HEK293 (cell line): ENCODE data around the gene CDH5.

Experiments used
- CTCF ChIA-PET: fragments of 350-600 bp; formaldehyde crosslinking; extraction: SDS; loops from one replicate; lab custom pipeline; 2021; ENCODE audit warnings: antibody characterized with exemption; lab: Yijun Ruan, JAX
- POLR2A ChIA-PET: fragments of 300-600 bp; formaldehyde crosslinking; extraction: SDS; loops from one replicate; lab custom pipeline; 2020; ENCODE audit warnings: antibody characterized with exemption, inconsistent platforms; lab: Yijun Ruan, JAX
- H3K27ac ChIP-seq: fragments of 200-500 bp; sonication (Bioruptor generic); 2 replicates; pipeline ENCODE4 v1.5.1; 2014; ENCODE audit warnings: low read depth, low read length, control low read depth, inconsistent platforms; ENCODE audit errors: extremely low read depth
- H3K36me3 ChIP-seq, 2 experiments: fragments of 200-500 bp in 1 of 2; sonication (Bioruptor generic) in 1 of 2; 1 replicate in 1 of 2; 2 replicates in 1 of 2; pipeline ENCODE4 v1.5.1; 2014 to 2017; ENCODE audit warnings: inconsistent platforms in 2 of 2, low read length in 2 of 2; ENCODE audit not compliant: control insufficient read depth in 2 of 2, insufficient read depth in 1 of 2
- H3K4me1 ChIP-seq: fragments of 200-500 bp; sonication (Bioruptor generic); 2 replicates; pipeline ENCODE4 v1.5.1; 2014; ENCODE audit warnings: mild to moderate bottlenecking, low read length, inconsistent platforms; ENCODE audit not compliant: control insufficient read depth, insufficient read depth
- H3K4me3 ChIP-seq: 2 replicates; pipeline ENCODE4 v1.5.1; 2011; ENCODE audit warnings: low read depth, mild to moderate bottlenecking, control low read depth, low read length, moderate library complexity
- H3K9me3 ChIP-seq: fragments of 200-500 bp; sonication (Bioruptor generic); 2 replicates; pipeline ENCODE4 v1.5.1; 2014; ENCODE audit warnings: low read depth, low read length, inconsistent platforms; ENCODE audit not compliant: control insufficient read depth, insufficient read depth
- GLIS2 ChIP-seq: fragments of 450-650 bp; formaldehyde crosslinking; IDR thresholded peaks from 2 replicates; pipeline ENCODE4 v1.5.1; 2016; ENCODE audit warnings: missing biosample characterization, missing genetic modification characterization
- OSR2 ChIP-seq: fragments of 450-650 bp; formaldehyde crosslinking; IDR thresholded peaks from 2 replicates; pipeline ENCODE4 v1.5.1; 2016; ENCODE audit warnings: missing biosample characterization, missing genetic modification characterization
- PRDM6 ChIP-seq: fragments of 450-650 bp; formaldehyde crosslinking; IDR thresholded peaks from 2 replicates; pipeline ENCODE4 v1.5.1; 2017; ENCODE audit warnings: missing biosample characterization, missing genetic modification characterization
- ZBTB10 ChIP-seq: fragments of 450-650 bp; formaldehyde crosslinking; IDR thresholded peaks from 2 replicates; pipeline ENCODE4 v1.5.1; 2016; ENCODE audit warnings: missing biosample characterization, missing genetic modification characterization
- ZBTB26 ChIP-seq: fragments of 450-650 bp; formaldehyde crosslinking; optimal IDR thresholded peaks from 2 replicates; pipeline ENCODE3; 2016; ENCODE audit warnings: missing biosample characterization, mild to moderate bottlenecking, missing genetic modification characterization
- ZNF202 ChIP-seq: fragments of 450-650 bp; formaldehyde crosslinking; IDR thresholded peaks from 2 replicates; pipeline ENCODE4 v1.5.1; 2016; ENCODE audit warnings: missing biosample characterization, missing genetic modification characterization, borderline replicate concordance
- ZNF354C ChIP-seq: fragments of 450-650 bp; formaldehyde crosslinking; IDR thresholded peaks from 2 replicates; pipeline ENCODE4 v1.5.1; 2016; ENCODE audit warnings: missing biosample characterization, missing genetic modification characterization, low read depth, borderline replicate concordance
- ZNF513 ChIP-seq: fragments of 450-650 bp; IDR thresholded peaks from 2 replicates; pipeline ENCODE4 v1.5.1; 2018; ENCODE audit warnings: missing biosample characterization, missing genetic modification characterization
- ZNF514 ChIP-seq: fragments of 450-650 bp; formaldehyde crosslinking; IDR thresholded peaks from 2 replicates; pipeline ENCODE4 v1.5.1; 2016; ENCODE audit warnings: missing biosample characterization, missing genetic modification characterization
- ZNF518A ChIP-seq: fragments of 450-650 bp; formaldehyde crosslinking; conservative IDR thresholded peaks from 2 replicates; pipeline ENCODE4 v1.5.1; 2016; ENCODE audit warnings: low read depth, missing biosample characterization, missing genetic modification characterization
- ZNF645 ChIP-seq: fragments of 450-650 bp; formaldehyde crosslinking; IDR thresholded peaks from 2 replicates; pipeline ENCODE4; 2016; ENCODE audit warnings: missing biosample characterization, missing genetic modification characterization
- ZNF76 ChIP-seq: fragments of 450-650 bp; formaldehyde crosslinking; IDR thresholded peaks from 2 replicates; pipeline ENCODE4; 2016; ENCODE audit warnings: low read depth, missing biosample characterization, missing genetic modification characterization, borderline replicate concordance
- ZNF791 ChIP-seq: fragments of 450-650 bp; formaldehyde crosslinking; IDR thresholded peaks from 2 replicates; pipeline ENCODE4 v1.5.1; 2016; ENCODE audit warnings: missing biosample characterization, missing genetic modification characterization
- ZNF830 ChIP-seq: fragments of 450-650 bp; IDR thresholded peaks from 2 replicates; pipeline ENCODE4 v1.5.0; 2018; ENCODE audit warnings: missing biosample characterization, missing genetic modification characterization, low read depth, mild to moderate bottlenecking, moderate library complexity

Gene CDH5

GRCh38 chr16:66447491-66447890 is 81.0 kb downstream of the CDH5 start:
- Histone ChIP-seq H3K9me3 (no peaks in the 10 kb centered on the region), H3K27ac (no peak overlapping the region), H3K36me3 (no peaks in the 10 kb centered on the region)
- ChIA-PET CTCF (interaction anchor here (0.8 kb wide), 1 partner anchor 33 kb away, joined by 3 read pairs; no protein-coding TSS in a partner anchor), POLR2A (no interaction called here)
- no peak for TF ChIP-seq GLIS2 (tag by site-specific recombination)
- TF ChIP-seq PRDM6, result no peak
- TF ChIP-seq OSR2 (tag by site-specific recombination), result no peak
- no peak for TF ChIP-seq ZNF354C
- no peak for TF ChIP-seq ZBTB26 (tag by site-specific recombination)
- no peak for TF ChIP-seq ZNF830 (tag by site-specific recombination)
- no peak for TF ChIP-seq ZBTB10 (tag by site-specific recombination)
- TF ChIP-seq ZNF518A (tag by site-specific recombination), result no peak
- TF ChIP-seq ZNF76 (tag by site-specific recombination), result no peak
- no peak for TF ChIP-seq ZNF202 (tag by site-specific recombination)
- TF ChIP-seq ZNF791, result no peak
- no peak for TF ChIP-seq ZNF645 (tag by site-specific recombination)
- TF ChIP-seq ZNF513 (tag by site-specific recombination), result no peak
- TF ChIP-seq ZNF514 (tag by site-specific recombination), result no peak
- TF ChIP-seq, all 188 proteins: peak for 0
- no peaks in the 10 kb centered on the region for H3K4me1 ChIP-seq
- no peak overlapping the region for H3K4me3 ChIP-seq
